Tibial artery (tissue), 4 donors: ENCODE results near the gene NFU1.
"Not testable (repeated sequence)": the region's sequence is repeated elsewhere in the genome, so short reads cannot be mapped to it uniquely, and the experiment has no call there.

Source experiments
- DNase-seq, 2 donors: peaks; one replicate each; pipeline ENCODE4 v3.0.0-alpha.2; 2019
- H3K27ac ChIP-seq, 2 donors: fragments of 200-600 bp; sonication (generic) in 1 of 2; 1 replicate in 1 of 2; 2 replicates in 1 of 2; pipeline ENCODE4 v1.5.1; 2018 to 2019; ENCODE audit warnings: mild to moderate bottlenecking in 1 of 2
- H3K27me3 ChIP-seq, 2 donors: fragments of 200-600 bp; sonication (generic) in 1 of 2; one replicate each; pipeline versions ENCODE4 v1.5.1 to v1.6.0; 2016 to 2019
- H3K36me3 ChIP-seq, 3 donors: fragments of 200-600 bp; sonication (generic) in 2 of 3; one replicate each; pipeline ENCODE4 v1.5.1; 2016 to 2019; ENCODE audit warnings: mild to moderate bottlenecking in 2 of 3
- H3K4me1 ChIP-seq, 4 donors: fragments of 200-600 bp; sonication (generic) in 2 of 4; 1 replicate in 3 of 4; 2 replicates in 1 of 4; pipeline ENCODE4 v1.5.1; 2016 to 2019
- H3K4me3 ChIP-seq, 2 donors: fragments of 200-600 bp; sonication (generic) in 1 of 2; 1 replicate in 1 of 2; 2 replicates in 1 of 2; pipeline ENCODE4 v1.5.1; 2018 to 2019; ENCODE audit warnings: mild to moderate bottlenecking in 2 of 2
- H3K9me3 ChIP-seq, 3 donors: fragments of 200-600 bp; sonication (generic) in 1 of 3; one replicate each; pipeline ENCODE4 v1.5.1; 2016 to 2019
- intact Hi-C: fragments of 100-400 bp; cut with DNase I; formaldehyde crosslinking; loops from one replicate; pipeline ENCODE4 v1.15.0; 2023; ENCODE audit warnings: low total_unique reads
- TF ChIP-seq, protein P1 (sequence below), 2 experiments: fragments of 200-600 bp in 1 of 2; fragments of 450-650 bp in 1 of 2; IDR thresholded peaks; one replicate each; pipeline ENCODE4 v1.5.1; 2017 to 2019; ENCODE audit warnings: antibody characterized with exemption in 2 of 2, mild to moderate bottlenecking in 1 of 2, moderate library complexity in 1 of 2

The NFU1 gene

DNA sequence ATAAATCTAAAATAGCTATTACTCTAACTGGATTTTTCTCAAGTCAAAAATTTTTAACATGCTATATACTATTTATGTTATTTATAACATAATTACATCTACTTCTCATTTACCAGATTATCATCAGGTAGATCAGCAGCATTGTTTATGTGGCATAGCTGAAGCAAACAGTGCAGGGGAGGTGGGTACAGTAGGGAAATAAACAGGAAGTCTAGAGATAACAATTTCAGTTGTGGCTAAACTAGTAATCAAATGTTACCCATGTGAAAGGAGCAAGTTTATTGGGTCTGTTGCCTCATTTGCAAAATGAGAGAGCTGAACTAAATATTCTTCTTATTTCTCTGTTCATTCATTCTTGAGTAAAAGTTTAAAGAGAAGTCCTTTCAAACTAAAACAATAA lies 77.9 kb downstream of the NFU1 start:
- Histone ChIP-seq H3K36me3 (peaks cover 68 to 100% (median 92%) of the 10 kb centered on the region in 3 donors), H3K27ac (no peak overlapping the region), H3K4me3 (no peak overlapping the region), H3K4me1 (no peaks in the 10 kb centered on the region), H3K27me3 (no peaks in the 10 kb centered on the region), H3K9me3 (no peaks in the 10 kb centered on the region)
- intact Hi-C loops, result no loop called here
- TF ChIP-seq, protein P1, sequence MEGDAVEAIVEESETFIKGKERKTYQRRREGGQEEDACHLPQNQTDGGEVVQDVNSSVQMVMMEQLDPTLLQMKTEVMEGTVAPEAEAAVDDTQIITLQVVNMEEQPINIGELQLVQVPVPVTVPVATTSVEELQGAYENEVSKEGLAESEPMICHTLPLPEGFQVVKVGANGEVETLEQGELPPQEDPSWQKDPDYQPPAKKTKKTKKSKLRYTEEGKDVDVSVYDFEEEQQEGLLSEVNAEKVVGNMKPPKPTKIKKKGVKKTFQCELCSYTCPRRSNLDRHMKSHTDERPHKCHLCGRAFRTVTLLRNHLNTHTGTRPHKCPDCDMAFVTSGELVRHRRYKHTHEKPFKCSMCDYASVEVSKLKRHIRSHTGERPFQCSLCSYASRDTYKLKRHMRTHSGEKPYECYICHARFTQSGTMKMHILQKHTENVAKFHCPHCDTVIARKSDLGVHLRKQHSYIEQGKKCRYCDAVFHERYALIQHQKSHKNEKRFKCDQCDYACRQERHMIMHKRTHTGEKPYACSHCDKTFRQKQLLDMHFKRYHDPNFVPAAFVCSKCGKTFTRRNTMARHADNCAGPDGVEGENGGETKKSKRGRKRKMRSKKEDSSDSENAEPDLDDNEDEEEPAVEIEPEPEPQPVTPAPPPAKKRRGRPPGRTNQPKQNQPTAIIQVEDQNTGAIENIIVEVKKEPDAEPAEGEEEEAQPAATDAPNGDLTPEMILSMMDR (IDR thresholded peaks at IDR 0.05), result no peak
- DNase-seq, result no peak

DNA sequence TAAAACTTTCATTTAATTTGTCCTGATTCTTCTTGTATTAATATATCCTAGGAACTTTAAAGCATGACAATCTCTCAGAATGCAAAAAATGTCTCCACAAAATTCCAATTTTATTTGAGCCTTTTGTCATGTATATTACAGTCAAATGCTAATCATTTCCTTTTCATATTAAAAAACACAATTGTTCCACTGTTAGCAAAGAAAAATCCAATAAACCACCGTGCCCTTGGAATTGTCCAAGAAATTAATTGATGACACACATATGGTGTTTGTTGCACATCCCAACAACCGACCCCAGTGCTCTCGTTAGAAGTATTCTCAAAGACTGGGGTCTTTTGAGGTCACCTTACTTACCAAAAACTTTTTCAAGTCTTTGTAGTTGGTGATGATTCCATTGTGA lies 78.3 kb downstream of the NFU1 start:
- Histone ChIP-seq H3K9me3 (no peaks in the 10 kb centered on the region), H3K27me3 (no peaks in the 10 kb centered on the region), H3K4me1 (no peaks in the 10 kb centered on the region), H3K36me3 (peaks cover 72 to 100% (median 97%) of the 10 kb centered on the region in 3 donors), H3K27ac (no peak overlapping the region), H3K4me3 (no peak overlapping the region)
- TF ChIP-seq, protein P1 (IDR thresholded peaks at IDR 0.05), result no peak
- no peak for DNase-seq
- intact Hi-C loops, result no loop called here

DNA sequence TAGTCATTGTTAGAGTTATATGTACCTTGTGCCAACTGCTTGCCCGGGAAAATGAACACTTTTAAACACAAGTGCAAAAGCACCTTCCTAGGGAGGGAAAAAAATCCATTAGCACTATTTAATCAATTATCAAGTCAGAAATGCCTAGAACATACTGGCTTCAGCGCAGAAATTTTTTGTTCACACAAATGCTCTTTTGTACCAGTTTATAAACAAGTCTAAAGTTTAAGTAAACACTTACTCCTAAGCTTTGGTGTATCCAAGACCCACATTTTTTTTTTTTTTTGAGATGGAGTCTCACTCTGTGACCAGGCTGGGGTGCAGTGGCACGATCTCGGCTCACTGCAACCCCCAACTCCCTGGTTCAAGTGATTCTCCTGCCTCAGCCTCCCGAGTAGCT lies 80.8 kb downstream of the NFU1 start:
- DNase-seq, result no peak
- no peak overlapping the region for H3K4me3 ChIP-seq
- H3K9me3 ChIP-seq, result no peaks in the 10 kb centered on the region
- intact Hi-C loops, result no loop called here
- TF ChIP-seq, protein P1 (IDR thresholded peaks at IDR 0.05), result no peak
- H3K27ac ChIP-seq, result no peak overlapping the region
- H3K4me1 ChIP-seq, result no peaks in the 10 kb centered on the region
- H3K36me3 ChIP-seq, result peaks cover 58 to 93% (median 92%) of the 10 kb centered on the region in 3 donors
- H3K27me3 ChIP-seq, result no peaks in the 10 kb centered on the region

DNA sequence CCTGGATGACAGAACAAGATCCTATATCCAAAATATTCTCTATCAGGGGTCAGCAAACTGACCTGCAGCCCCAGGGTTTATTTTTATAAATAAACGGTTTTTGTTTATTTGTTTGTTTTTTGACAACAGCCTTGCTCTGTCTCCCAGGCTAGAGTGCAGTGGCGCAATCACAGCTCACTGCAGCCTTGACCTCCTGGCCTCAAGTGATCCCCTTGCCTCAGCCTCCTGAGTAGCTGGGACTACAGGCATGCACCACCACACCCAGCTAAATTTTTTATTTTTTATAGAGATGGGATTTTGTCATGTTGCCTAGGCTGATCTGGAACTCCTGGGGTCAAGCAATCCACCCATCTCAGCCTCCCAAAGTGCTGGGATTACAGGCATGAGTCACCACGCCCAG lies 82.3 kb downstream of the NFU1 start:
- H3K9me3 ChIP-seq, H3K27me3 ChIP-seq, DNase-seq, H3K4me3 ChIP-seq, intact Hi-C loops, H3K4me1 ChIP-seq, H3K27ac ChIP-seq: not testable (repeated sequence)
- H3K36me3 ChIP-seq, result peaks cover 51 to 90% (median 84%) of the 10 kb centered on the region in 3 donors

DNA sequence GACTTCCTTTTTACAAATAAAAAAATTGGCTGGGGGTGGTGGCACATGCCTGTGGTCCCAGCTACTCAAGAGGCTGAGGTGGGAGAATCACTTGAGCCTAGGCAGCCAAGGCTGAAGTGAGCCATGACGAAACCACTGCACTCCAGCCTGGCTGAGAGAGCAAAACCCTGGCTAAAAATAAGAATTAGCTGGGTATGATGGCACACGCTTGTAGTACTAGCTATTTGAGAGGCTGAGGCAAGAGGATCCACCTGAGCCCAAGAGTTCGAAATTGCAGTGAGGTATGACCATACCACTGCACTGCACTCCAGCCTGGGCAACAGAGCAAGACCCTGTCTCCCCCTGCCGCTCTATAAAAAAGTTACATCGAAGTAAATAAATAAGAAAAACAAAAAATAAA lies 83.9 kb downstream of the NFU1 start:
- no peak overlapping the region for H3K4me3 ChIP-seq
- no peak overlapping the region for H3K27ac ChIP-seq
- intact Hi-C loops, result no loop called here
- H3K27me3 ChIP-seq, result no peaks in the 10 kb centered on the region
- H3K9me3 ChIP-seq, result no peaks in the 10 kb centered on the region
- TF ChIP-seq, protein P1 (IDR thresholded peaks at IDR 0.05), result no peak
- H3K4me1 ChIP-seq, result no peaks in the 10 kb centered on the region
- DNase-seq, result no peak
- peaks cover 54 to 90% (median 84%) of the 10 kb centered on the region in 3 donors for H3K36me3 ChIP-seq

DNA sequence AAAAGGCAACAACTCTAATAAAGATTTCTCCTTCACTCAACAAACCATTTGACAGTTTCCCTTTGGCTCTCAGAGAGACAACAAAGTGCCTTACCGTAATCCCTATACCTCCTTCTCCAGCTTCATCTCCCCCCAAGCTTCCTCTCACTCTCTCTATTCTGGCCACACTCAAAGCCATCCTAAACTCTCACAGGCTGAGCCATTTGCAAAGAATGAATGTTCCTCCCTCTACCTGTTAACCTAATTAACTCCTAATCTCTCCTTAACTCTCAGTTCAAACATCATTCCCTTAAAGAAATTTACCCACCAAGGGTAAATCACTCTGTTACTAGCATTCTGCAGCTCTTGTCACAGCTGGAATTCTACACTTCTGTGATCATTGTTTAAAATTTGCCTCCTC lies 88.5 kb downstream of the NFU1 start:
- Histone ChIP-seq H3K4me1 (no peaks in the 10 kb centered on the region), H3K4me3 (no peak overlapping the region), H3K27me3 (no peaks in the 10 kb centered on the region), H3K27ac (no peak overlapping the region), H3K36me3 (peaks cover 69 to 88% (median 82%) of the 10 kb centered on the region in 3 donors), H3K9me3 (no peaks in the 10 kb centered on the region)
- TF ChIP-seq, protein P1 (IDR thresholded peaks at IDR 0.05), result no peak
- DNase-seq, result no peak
- intact Hi-C loops, result no loop called here
